Measurements from ENCODE around the gene TECR.
"Not testable (repeated sequence)": the region's sequence is repeated elsewhere in the genome, so short reads cannot be mapped to it uniquely, and the experiment has no call there.

Gene TECR

DNA sequence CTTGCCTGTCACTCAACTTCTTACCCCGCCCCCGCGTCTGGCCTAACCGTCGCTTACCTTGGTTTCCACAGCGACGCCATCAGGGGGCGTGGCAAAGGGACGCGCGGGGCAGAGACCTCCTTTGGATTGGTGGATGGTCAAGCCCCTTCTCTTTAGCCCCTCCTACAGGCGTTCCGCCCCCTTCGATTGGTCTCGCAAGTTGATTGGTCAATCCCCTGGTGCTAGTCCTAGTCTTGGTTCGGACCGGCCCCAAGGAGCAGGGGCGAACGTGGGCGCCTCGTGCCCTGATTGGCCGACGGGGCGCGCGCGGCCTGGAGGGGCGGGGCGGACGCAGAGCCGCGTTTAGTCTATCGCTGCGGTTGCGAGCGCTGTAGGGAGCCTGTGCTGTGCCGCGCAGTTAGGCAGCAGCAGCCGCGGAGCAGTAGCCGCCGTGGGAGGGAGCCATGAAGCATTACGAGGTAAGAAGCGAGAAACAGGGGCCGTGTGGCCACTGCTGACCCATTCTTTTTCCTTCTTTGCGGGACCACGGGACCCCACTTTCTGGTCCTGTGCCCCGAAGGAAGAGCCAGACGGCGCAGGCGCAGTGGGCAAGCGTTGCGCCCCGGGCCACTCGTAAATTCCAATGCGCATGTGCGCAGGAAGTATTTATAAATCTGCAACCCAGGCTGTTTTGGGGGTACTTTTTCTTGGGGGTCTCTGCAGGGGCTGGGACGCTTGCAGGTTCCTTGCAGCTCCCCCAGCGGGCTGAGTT, at the start of gene TECR:
TSS of gene TECR (plus strand) at position 341 of the 751 bp plus-strand sequence. CDS start at position 444, 103 bp downstream.
- DNase-seq (ENCODE audit: low spot score): peak; percentile 100

GRCh38 chr19:14479975-14480699, 49.3 kb upstream of the TECR start:
- DNase-seq (ENCODE audit: low spot score): peak; percentile 57

DNA sequence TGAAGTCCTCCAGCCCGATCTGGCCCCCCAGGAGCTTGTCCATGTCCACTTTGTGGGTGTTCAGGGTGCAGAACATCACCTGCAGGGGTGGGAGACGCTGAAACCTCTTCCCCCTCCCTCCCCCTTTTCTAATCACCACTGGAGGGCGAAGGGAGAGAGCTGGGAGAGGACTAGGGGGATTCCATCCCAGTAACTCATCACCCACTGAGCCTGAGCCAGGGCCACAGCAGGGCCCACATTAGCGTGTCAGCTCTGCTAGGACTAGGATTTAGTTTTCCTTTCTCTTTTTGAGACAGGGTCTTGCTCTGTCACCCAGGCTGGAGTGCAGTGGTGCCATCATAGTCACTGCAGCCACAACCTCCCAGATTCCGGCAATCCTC, 48.7 kb upstream of the TECR start:
- DNase-seq (ENCODE audit: low spot score): no peak

- no peak for DNase-seq (ENCODE audit: low spot score)
Measured at GRCh38 chr19:14482172-14482941, 47.0 kb upstream of the TECR start.

- DNase-seq (ENCODE audit: low spot score): no peak
Measured at GRCh38 chr19:14487370-14488125, 41.8 kb upstream of the TECR start.

GRCh38 chr19:14492756-14493337, 36.5 kb upstream of the TECR start:
- no peak for DNase-seq (ENCODE audit: low spot score)

GRCh38 chr19:14494411-14494810, 35.0 kb upstream of the TECR start:
- DNase-seq (ENCODE audit: low spot score): no peak

DNA sequence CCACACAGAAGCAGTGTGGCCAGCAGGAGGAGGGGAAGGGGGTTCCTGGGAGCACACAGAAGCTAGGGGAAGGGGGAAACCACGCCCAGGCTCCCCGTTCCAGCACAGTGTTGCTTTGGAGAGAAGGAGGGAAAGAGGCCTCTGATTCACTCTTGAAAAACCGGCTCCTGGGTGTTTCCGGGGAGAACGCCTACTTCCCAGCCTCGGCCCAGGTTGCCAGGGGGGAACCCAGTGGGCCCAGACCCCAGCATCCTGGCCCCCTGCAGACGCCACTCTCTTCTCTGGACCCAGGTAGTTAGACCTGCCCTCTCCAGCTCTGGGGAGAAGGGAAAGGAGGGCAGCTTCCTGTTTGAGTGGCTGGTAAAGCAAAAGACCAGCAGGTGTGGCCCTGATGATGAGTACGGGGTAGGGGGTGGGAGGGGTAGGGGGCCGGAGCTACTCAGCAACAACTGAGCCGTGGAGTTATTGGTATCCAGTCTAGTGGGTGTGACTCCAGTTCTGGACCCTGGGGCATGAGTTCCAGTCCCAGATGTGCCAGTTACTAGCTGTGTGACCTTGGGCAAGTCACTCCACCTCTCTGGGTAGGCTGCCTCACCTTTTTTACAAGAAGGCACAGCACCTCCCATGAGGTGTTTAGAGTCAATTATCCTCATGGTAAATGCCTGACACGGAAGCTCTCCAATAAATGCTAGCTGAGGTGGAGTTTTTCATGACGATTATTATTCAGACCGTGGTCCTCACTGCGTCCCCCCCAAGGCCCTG, 34.3 kb upstream of the TECR start:
- DNase-seq (ENCODE audit: low spot score): no peak

DNA sequence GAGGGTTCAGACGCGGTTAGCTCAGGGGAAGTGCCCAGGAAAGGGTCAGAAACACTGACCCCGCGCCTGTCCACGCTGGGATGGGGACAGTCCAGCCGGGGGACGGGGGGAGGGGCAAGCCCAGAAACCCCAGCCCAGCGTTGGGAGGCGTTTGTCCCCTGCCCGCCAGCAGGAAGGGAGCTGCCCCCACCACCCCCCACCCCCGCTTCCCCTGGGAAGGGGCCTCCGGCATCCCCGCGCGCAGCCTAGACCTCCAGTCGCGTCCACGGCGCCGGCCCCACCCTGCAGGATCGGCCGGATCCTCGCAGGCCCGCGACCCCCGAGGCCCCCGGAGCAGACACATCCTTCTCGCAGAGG, 33.7 kb upstream of the TECR start:
- DNase-seq (ENCODE audit: low spot score): no peak

GRCh38 chr19:14496029-14496833, 33.2 kb upstream of the TECR start, which contains the start of gene GIPC1:
Gene GIPC1 (minus strand): TSS chr19:14496127. CDS start chr19:14482976, 13,151 bp downstream.
- DNase-seq (ENCODE audit: low spot score): peak; percentile 84

GRCh38 chr19:14496834-14497227, 32.6 kb upstream of the TECR start:
- no peak for DNase-seq (ENCODE audit: low spot score)

DNA sequence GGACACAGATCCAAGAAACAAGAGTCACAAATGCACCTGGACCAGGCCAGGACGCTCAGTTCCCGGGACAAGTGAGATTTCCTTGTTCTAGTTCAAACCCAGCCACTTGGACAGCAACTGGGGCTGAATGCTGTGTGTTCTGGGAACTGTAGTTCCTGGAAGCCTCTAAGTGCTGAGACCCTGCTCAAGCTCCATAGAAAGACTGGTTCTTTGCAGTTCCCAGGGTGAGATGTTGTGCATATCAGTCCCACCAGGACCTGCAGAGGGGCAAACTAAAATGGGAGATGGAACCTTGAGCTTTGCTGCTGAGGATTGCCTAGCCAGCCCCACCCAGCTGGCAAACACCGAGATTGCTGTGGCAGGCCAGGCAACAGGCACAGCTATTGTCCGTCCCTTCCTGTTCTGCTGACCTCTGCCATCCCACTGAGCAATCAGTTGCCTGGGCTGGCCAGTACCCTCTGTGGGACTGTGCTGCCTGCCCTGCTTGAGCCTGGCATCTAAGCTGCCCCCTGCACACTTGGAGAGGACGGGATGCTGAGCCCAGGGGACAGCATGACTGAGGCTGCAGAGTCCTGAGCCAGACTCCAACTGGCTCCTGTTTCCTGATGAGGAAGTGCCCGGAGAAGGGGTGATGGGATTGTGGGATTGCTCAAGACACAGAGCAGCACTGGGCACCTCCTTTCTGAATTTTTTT, 32.0 kb upstream of the TECR start:
- DNase-seq (ENCODE audit: low spot score): no peak

DNA sequence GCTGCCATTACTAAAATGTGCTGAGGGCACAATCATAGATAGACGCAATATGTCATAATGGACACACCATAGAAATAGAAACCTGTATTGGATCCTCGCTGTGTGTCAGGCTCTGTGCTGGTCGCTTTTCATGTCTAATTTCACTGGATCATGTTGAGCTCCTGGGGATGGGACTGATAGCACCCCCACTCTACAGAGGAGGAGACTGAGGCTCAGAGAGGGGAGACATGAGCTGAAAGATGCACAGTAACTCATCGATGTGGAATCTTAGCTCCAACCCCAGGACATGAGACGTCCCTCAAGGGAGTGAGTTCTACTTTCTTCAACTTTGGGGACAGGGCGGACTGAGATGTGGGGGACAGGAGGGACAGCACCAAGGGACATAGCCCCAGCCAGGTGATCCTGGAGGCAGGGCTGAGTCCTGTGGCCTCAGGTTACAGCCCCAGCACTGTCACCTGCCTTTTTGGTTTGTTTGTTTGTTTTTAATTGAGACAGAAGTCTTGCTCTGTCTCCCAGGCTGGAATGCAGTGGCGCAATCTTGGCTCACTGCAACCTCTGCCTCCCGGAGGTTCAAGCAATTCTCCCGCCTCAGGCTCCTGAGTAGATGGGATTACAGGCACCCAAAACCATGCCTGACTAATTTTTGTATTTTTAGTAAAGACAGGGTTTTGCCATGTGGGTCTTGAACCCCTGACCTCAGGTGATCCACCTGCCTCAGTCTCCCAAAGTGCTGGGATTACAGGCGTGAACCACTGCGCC, 26.9 kb upstream of the TECR start:
- DNase-seq (ENCODE audit: low spot score): no peak

GRCh38 chr19:14503285-14503684, 26.1 kb upstream of the TECR start:
- no peak for DNase-seq (ENCODE audit: low spot score)

- not testable (repeated sequence) for DNase-seq (ENCODE audit: low spot score)
Measured at GRCh38 chr19:14504575-14504974, 24.8 kb upstream of the TECR start.

GRCh38 chr19:14505488-14506239, 23.7 kb upstream of the TECR start:
- peak; percentile 78 for DNase-seq (ENCODE audit: low spot score)

DNA sequence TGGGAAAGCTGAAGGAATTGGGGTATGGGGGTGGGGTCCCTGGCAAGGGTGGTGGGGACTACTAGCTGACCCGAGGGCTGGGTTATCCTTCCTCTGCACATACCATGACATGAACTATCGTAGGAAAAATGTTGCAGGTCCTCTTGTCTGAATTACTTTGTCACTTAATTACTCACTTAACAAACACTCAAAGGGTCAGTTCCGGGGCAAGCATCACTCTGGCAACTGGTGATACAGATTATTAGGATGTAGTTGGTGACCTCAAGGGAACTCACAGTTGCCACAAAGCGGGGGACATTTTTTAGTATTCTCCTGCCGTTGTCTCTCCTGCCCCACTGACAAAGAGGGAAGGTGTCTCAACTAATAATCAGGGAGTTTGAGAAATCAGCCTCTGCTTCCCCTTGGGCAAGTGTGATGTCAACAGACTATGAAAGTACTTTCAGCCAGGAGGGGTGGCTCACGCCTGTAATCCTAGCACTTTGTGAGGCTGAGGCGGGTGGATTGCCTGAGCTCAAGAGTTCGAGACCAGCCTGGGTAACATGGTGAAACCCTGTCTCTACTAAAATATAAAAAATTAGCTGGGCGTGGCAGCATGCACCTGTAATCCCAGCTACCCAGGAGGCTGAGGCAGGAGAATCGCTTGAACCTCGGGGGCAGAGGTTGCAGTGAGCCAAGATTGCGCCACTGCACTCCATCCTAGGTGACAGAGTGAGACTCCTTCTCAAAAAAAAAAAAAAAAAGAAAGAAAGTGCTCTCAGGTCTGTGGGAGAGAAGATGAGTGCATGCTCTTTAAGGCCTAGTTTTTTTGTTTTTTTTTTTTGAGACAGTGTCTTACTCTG, 21.5 kb upstream of the TECR start:
- no peak for DNase-seq (ENCODE audit: low spot score)
